MM.1S (cell line): ENCODE measurements around the gene PRTN3.

Experiments used
- DNase-seq: peaks from one replicate; pipeline ENCODE4 v3.0.0-alpha.2; 2015
- H2AFZ ChIP-seq: fragments of 300-600 bp; sonication (generic); 2 replicates; pipeline ENCODE4 v1.6.0; 2016; ENCODE audit warnings: antibody characterized with exemption, low read length
- H3F3A ChIP-seq: fragments of 300-600 bp; sonication (generic); 2 replicates; pipeline ENCODE4 v1.6.1; 2016; ENCODE audit warnings: mild to moderate bottlenecking, antibody characterized with exemption, low read length, moderate library complexity, mixed read lengths; ENCODE audit not compliant: insufficient read depth
- H3K27ac ChIP-seq: fragments of 300-600 bp; sonication (generic); 2 replicates; pipeline ENCODE4 v1.5.1; 2016; ENCODE audit warnings: mild to moderate bottlenecking, low read length
- H3K27me3 ChIP-seq: fragments of 300-600 bp; sonication (generic); replicated peaks from 2 replicates; pipeline ENCODE4 v1.6.0; 2016; ENCODE audit warnings: low read length; ENCODE audit not compliant: insufficient read depth
- H3K36me3 ChIP-seq: fragments of 300-600 bp; sonication (generic); replicated peaks from 2 replicates; pipeline ENCODE4 v1.6.1; 2016; ENCODE audit warnings: mild to moderate bottlenecking, low read length, mixed read lengths; ENCODE audit not compliant: insufficient read depth
- H3K4me1 ChIP-seq: fragments of 300-600 bp; sonication (generic); 2 replicates; pipeline ENCODE4 v1.6.1; 2016; ENCODE audit warnings: low read length, mixed read lengths
- H3K4me2 ChIP-seq: fragments of 300-600 bp; sonication (generic); 2 replicates; pipeline ENCODE4 v1.6.0; 2016; ENCODE audit warnings: low read depth, low read length
- H3K4me3 ChIP-seq: fragments of 300-600 bp; sonication (generic); 2 replicates; pipeline ENCODE4 v1.5.1; 2016; ENCODE audit warnings: low read length, mixed read lengths
- H3K79me2 ChIP-seq: fragments of 300-600 bp; sonication (generic); 2 replicates; pipeline ENCODE4 v1.6.1; 2016; ENCODE audit warnings: mixed run types, low read length, mixed read lengths
- H3K9ac ChIP-seq: fragments of 300-600 bp; sonication (generic); 2 replicates; pipeline ENCODE4 v1.6.1; 2016; ENCODE audit warnings: low read length, mixed read lengths
- H3K9me2 ChIP-seq: fragments of 300-600 bp; sonication (generic); replicated peaks from 2 replicates; pipeline ENCODE4 v1.6.1; 2016; ENCODE audit warnings: mild to moderate bottlenecking, low read length, mixed read lengths; ENCODE audit not compliant: insufficient read depth
- H3K9me3 ChIP-seq: fragments of 300-600 bp; sonication (generic); replicated peaks from 2 replicates; pipeline ENCODE4 v1.6.1; 2016; ENCODE audit warnings: mild to moderate bottlenecking, low read length, mixed read lengths; ENCODE audit not compliant: insufficient read depth
- H4K20me1 ChIP-seq: fragments of 300-600 bp; sonication (generic); 2 replicates; pipeline ENCODE4 v1.6.1; 2016; ENCODE audit warnings: mild to moderate bottlenecking, low read length, moderate library complexity, mixed read lengths; ENCODE audit not compliant: insufficient read depth
- EZH2 ChIP-seq: fragments of 300-600 bp; sonication (generic); optimal IDR thresholded peaks from 2 replicates; pipeline ENCODE3; 2017; ENCODE audit warnings: low read depth, mild to moderate bottlenecking, antibody characterized with exemption, low read length, mixed read lengths
- EZH2phosphoT487 ChIP-seq: fragments of 300-600 bp; sonication (generic); IDR thresholded peaks from 2 replicates; pipeline ENCODE4 v1.6.1; 2018; ENCODE audit warnings: antibody characterized with exemption, low read length
- TF ChIP-seq, protein P1 (sequence below): fragments of 300-600 bp; sonication (generic); IDR thresholded peaks from 2 replicates; pipeline ENCODE4 v1.5.1; 2016; ENCODE audit warnings: antibody characterized with exemption, low read length, mixed read lengths

PRTN3 gene

GRCh38 chr19:801030-801860 lies 39.6 kb upstream of the PRTN3 start:
- Histone ChIP-seq H3K79me2 (peaks cover 85% of the 10 kb centered on the region), H3F3A (no peaks in the 10 kb centered on the region), H3K27ac (no peak overlapping the region), H3K27me3 (no peaks in the 10 kb centered on the region), H3K9ac (no peak overlapping the region), H2AFZ (no peak overlapping the region), H3K9me2 (no peaks in the 10 kb centered on the region), H3K4me3 (no peak overlapping the region), H4K20me1 (peaks cover 74% of the 10 kb centered on the region), H3K36me3 (peaks cover 59% of the 10 kb centered on the region), H3K4me1 (peaks cover 9% of the 10 kb centered on the region), H3K4me2 (no peak overlapping the region), H3K9me3 (no peaks in the 10 kb centered on the region)
- no peak for TF ChIP-seq EZH2
- TF ChIP-seq EZH2phosphoT487 = no peak
- TF ChIP-seq, protein P1, sequence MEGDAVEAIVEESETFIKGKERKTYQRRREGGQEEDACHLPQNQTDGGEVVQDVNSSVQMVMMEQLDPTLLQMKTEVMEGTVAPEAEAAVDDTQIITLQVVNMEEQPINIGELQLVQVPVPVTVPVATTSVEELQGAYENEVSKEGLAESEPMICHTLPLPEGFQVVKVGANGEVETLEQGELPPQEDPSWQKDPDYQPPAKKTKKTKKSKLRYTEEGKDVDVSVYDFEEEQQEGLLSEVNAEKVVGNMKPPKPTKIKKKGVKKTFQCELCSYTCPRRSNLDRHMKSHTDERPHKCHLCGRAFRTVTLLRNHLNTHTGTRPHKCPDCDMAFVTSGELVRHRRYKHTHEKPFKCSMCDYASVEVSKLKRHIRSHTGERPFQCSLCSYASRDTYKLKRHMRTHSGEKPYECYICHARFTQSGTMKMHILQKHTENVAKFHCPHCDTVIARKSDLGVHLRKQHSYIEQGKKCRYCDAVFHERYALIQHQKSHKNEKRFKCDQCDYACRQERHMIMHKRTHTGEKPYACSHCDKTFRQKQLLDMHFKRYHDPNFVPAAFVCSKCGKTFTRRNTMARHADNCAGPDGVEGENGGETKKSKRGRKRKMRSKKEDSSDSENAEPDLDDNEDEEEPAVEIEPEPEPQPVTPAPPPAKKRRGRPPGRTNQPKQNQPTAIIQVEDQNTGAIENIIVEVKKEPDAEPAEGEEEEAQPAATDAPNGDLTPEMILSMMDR = no peak
- no peak for DNase-seq

DNA sequence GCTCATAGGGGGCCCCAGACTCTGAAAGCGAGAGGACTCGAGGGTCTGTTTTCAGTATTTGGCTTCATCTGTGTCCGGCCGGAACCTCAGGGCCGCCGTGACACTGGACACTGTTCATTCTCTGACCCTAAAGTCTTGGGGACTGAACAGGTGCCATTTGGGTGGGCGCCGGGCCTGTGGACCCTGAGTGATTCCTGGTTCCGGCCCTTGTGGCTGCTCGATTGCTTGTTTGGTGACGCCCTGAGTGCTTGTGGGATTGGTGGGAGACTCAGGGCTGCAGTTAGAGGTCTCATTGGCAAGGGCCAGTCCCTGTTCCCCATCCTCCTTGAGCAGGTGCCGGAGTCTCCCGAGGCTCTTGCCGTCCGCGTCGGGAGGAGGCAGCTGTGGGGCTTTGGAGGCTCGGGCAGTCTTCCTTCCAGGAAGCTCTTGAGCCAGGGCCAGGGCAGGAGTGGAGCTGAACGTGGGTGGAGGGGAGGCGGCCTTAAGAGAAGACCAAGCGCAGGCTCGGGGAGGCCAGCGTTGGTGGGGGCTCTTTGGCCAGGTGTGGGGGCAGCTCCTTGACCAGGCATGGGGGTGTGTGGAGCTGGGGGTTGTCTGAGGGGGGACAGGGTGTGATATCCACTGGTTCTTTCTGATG lies 38.8 kb upstream of the PRTN3 start:
- H3K9ac ChIP-seq = no peak overlapping the region
- peaks cover 67% of the 10 kb centered on the region for H3K36me3 ChIP-seq
- no peaks in the 10 kb centered on the region for H3K9me3 ChIP-seq
- no peak overlapping the region for H2AFZ ChIP-seq
- H4K20me1 ChIP-seq = peaks cover 74% of the 10 kb centered on the region
- no peak overlapping the region for H3K4me2 ChIP-seq
- peaks cover 9% of the 10 kb centered on the region for H3K4me1 ChIP-seq
- DNase-seq = no peak
- no peaks in the 10 kb centered on the region for H3K27me3 ChIP-seq
- H3K4me3 ChIP-seq = no peak overlapping the region
- TF ChIP-seq EZH2 (no peak), EZH2phosphoT487 (no peak)
- TF ChIP-seq, protein P1 = no peak
- H3K27ac ChIP-seq = no peak overlapping the region
- H3K9me2 ChIP-seq = no peaks in the 10 kb centered on the region
- H3F3A ChIP-seq = no peaks in the 10 kb centered on the region
- H3K79me2 ChIP-seq = peaks cover 91% of the 10 kb centered on the region

DNA sequence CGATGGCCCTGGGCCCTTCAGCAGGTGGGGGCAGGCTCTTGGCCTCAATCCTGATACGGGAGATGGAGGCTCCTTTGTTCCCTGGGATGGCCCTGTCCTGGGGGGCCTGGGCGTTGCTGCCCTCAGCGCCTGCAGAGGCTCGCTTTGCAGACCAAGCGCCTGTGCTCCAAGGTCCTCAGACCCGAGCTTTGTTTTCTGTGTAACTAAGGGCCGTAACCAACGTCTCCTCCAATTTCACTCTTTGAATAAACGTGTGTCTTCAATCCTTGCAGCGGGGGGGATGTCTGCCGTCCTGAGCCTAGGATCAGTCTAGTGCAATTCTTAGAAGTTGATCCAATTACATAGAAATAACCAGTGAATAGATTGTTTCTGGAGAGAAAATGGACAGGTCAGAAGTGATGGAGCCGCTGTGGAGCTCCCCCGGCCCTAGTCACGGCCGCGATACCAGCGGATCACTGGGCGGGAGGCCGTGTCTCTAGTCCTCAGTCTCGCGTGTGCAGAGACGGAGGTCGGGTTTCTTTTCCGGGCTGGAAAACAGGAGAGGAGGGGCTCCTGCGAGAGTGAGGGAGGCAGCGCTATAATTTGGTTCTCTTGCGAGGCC lies 38.2 kb upstream of the PRTN3 start:
- H3K4me2 ChIP-seq = no peak overlapping the region
- no peaks in the 10 kb centered on the region for H3K9me2 ChIP-seq
- no peaks in the 10 kb centered on the region for H3F3A ChIP-seq
- peaks cover 75% of the 10 kb centered on the region for H4K20me1 ChIP-seq
- no peak overlapping the region for H3K4me3 ChIP-seq
- H3K27me3 ChIP-seq = no peaks in the 10 kb centered on the region
- H3K4me1 ChIP-seq = peaks cover 9% of the 10 kb centered on the region
- no peak overlapping the region for H3K27ac ChIP-seq
- H3K79me2 ChIP-seq = peaks cover 98% of the 10 kb centered on the region
- peaks cover 73% of the 10 kb centered on the region for H3K36me3 ChIP-seq
- no peak overlapping the region for H3K9ac ChIP-seq
- H3K9me3 ChIP-seq = no peaks in the 10 kb centered on the region
- DNase-seq = no peak
- no peak for TF ChIP-seq EZH2phosphoT487
- no peak for TF ChIP-seq EZH2
- TF ChIP-seq, protein P1 = no peak
- H2AFZ ChIP-seq = no peak overlapping the region
